Tibial artery (tissue), 4 donors: Measurements from ENCODE around the gene ZNF175.

Experiments used
- DNase-seq, 2 donors: peaks; one replicate each; pipeline ENCODE4 v3.0.0-alpha.2; 2019
- H3K27ac ChIP-seq, 2 donors: fragments of 200-600 bp; sonication (generic) in 1 of 2; 1 replicate in 1 of 2; 2 replicates in 1 of 2; pipeline ENCODE4 v1.5.1; 2018 to 2019; ENCODE audit warnings: mild to moderate bottlenecking in 1 of 2
- H3K27me3 ChIP-seq, 2 donors: fragments of 200-600 bp; sonication (generic) in 1 of 2; one replicate each; pipeline versions ENCODE4 v1.5.1 to v1.6.0; 2016 to 2019
- H3K36me3 ChIP-seq, 3 donors: fragments of 200-600 bp; sonication (generic) in 2 of 3; one replicate each; pipeline ENCODE4 v1.5.1; 2016 to 2019; ENCODE audit warnings: mild to moderate bottlenecking in 2 of 3
- H3K4me1 ChIP-seq, 4 donors: fragments of 200-600 bp; sonication (generic) in 2 of 4; 1 replicate in 3 of 4; 2 replicates in 1 of 4; pipeline ENCODE4 v1.5.1; 2016 to 2019
- H3K4me3 ChIP-seq, 2 donors: fragments of 200-600 bp; sonication (generic) in 1 of 2; 1 replicate in 1 of 2; 2 replicates in 1 of 2; pipeline ENCODE4 v1.5.1; 2018 to 2019; ENCODE audit warnings: mild to moderate bottlenecking in 2 of 2
- H3K9me3 ChIP-seq, 3 donors: fragments of 200-600 bp; sonication (generic) in 1 of 3; one replicate each; pipeline ENCODE4 v1.5.1; 2016 to 2019
- CTCF ChIP-seq, 2 experiments: fragments of 200-600 bp in 1 of 2; fragments of 450-650 bp in 1 of 2; IDR thresholded peaks; one replicate each; pipeline ENCODE4 v1.5.1; 2017 to 2019; ENCODE audit warnings: antibody characterized with exemption in 2 of 2, mild to moderate bottlenecking in 1 of 2, moderate library complexity in 1 of 2
- intact Hi-C: fragments of 100-400 bp; cut with DNase I; formaldehyde crosslinking; loops from one replicate; pipeline ENCODE4 v1.15.0; 2023; ENCODE audit warnings: low total_unique reads

ZNF175 gene

GRCh38 chr19:51586103-51586728 lies 15.1 kb downstream of the ZNF175 start:
- peaks cover 67 to 70% (median 69%) of the 10 kb centered on the region in 3 donors for H3K36me3 ChIP-seq

GRCh38 chr19:51586799-51587198 lies 15.7 kb downstream of the ZNF175 start:
- intact Hi-C loops: no loop called here
- Histone ChIP-seq H3K36me3 (peaks cover 61 to 64% (median 63%) of the 10 kb centered on the region in 3 donors), H3K27ac (no peak overlapping the region), H3K27me3 (no peaks in the 10 kb centered on the region), H3K4me1 (no peaks in the 10 kb centered on the region), H3K4me3 (no peak overlapping the region), H3K9me3 (peaks cover 0 to 19% (median 16%) of the 10 kb centered on the region in 3 donors)
- no peak for TF ChIP-seq CTCF (IDR thresholded peaks at IDR 0.05)
- DNase-seq: no peak

More at GRCh38 chr19:51586103-51586728, 15.1 kb downstream of the ZNF175 start:
- Histone ChIP-seq H3K27me3 (no peaks in the 10 kb centered on the region), H3K9me3 (peaks cover 0 to 19% (median 16%) of the 10 kb centered on the region in 3 donors), H3K4me1 (no peaks in the 10 kb centered on the region), H3K4me3 (no peak overlapping the region), H3K27ac (no peak overlapping the region)
- intact Hi-C loops: no loop called here
- DNase-seq: no peak
- TF ChIP-seq CTCF (IDR thresholded peaks at IDR 0.05): no peak

GRCh38 chr19:51587264-51588191 lies 16.4 kb downstream of the ZNF175 start:
- H3K36me3 ChIP-seq: peaks cover 53 to 57% (median 56%) of the 10 kb centered on the region in 3 donors
- H3K27me3 ChIP-seq: no peaks in the 10 kb centered on the region
- H3K4me3 ChIP-seq: no peak overlapping the region
- H3K9me3 ChIP-seq: peaks cover 0 to 19% (median 16%) of the 10 kb centered on the region in 3 donors
- no peak for DNase-seq
- TF ChIP-seq CTCF (IDR thresholded peaks at IDR 0.05): no peak
- intact Hi-C loops: no loop called here
- no peak overlapping the region for H3K27ac ChIP-seq
- H3K4me1 ChIP-seq: no peaks in the 10 kb centered on the region

GRCh38 chr19:51589511-51589910 lies 18.4 kb downstream of the ZNF175 start:
- no peaks in the 10 kb centered on the region for H3K27me3 ChIP-seq
- intact Hi-C loops: no loop called here
- no peak for TF ChIP-seq CTCF (IDR thresholded peaks at IDR 0.05)
- H3K4me3 ChIP-seq: no peak overlapping the region
- H3K36me3 ChIP-seq: peaks cover 34 to 37% (median 36%) of the 10 kb centered on the region in 3 donors
- DNase-seq: no peak
- peaks cover 0 to 19% (median 16%) of the 10 kb centered on the region in 3 donors for H3K9me3 ChIP-seq
- H3K27ac ChIP-seq: no peak overlapping the region
- peaks cover 3 to 11% (median 8%) of the 10 kb centered on the region in 4 donors for H3K4me1 ChIP-seq

GRCh38 chr19:51590441-51590840 lies 19.4 kb downstream of the ZNF175 start:
- intact Hi-C loops: loop anchor here (10.0 kb wide), 1 partner anchor 256 kb away; no protein-coding TSS in a partner anchor
- no peak for TF ChIP-seq CTCF (IDR thresholded peaks at IDR 0.05)
- no peak overlapping the region for H3K27ac ChIP-seq
- peaks cover 3 to 18% (median 11%) of the 10 kb centered on the region in 4 donors for H3K4me1 ChIP-seq
- H3K9me3 ChIP-seq: peaks cover 0 to 19% (median 16%) of the 10 kb centered on the region in 3 donors
- H3K36me3 ChIP-seq: peaks cover 27 to 28% (median 27%) of the 10 kb centered on the region in 3 donors
- H3K27me3 ChIP-seq: no peaks in the 10 kb centered on the region
- DNase-seq: no peak
- no peak overlapping the region for H3K4me3 ChIP-seq
